A673 (cell line): ENCODE data around the gene NRP2.

Experiments used
- EZH2 ChIP-seq: fragments of 200-600 bp; sonication (generic); IDR thresholded peaks from 2 replicates; pipeline ENCODE4 v1.6.1; 2017; ENCODE audit warnings: borderline replicate concordance, low read depth, mild to moderate bottlenecking, mixed read lengths, antibody characterized with exemption, low read length; ENCODE audit not compliant: poor library complexity, severe bottlenecking
- TF ChIP-seq, protein P1 (sequence below): fragments of 300-800, 200-600 bp; sonication (generic); conservative IDR thresholded peaks from 2 replicates; pipeline ENCODE4 v1.5.1; 2017; ENCODE audit warnings: low read depth, mild to moderate bottlenecking, antibody characterized with exemption, low read length, moderate library complexity, mixed read lengths

DNA sequence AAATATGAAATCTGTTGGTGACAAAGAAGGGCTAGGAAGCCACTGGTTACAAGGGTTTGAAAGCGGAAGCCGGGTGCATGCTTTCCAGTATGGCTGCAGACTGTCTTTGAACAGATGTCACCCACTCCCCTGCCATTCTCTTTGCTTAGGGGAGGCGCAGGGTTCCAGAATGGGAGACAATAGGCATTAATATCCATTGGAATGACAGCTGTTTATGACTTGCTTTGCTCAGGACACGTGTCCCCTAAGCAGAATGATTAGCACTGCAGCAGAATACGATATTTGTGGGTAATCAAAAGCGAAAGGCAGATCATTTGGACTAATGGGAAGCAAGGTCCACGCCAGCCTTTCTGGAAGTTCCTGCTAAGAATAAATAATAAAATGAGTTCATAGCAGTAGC is 25.8 kb upstream of the NRP2 start:
- TF ChIP-seq, protein P1, sequence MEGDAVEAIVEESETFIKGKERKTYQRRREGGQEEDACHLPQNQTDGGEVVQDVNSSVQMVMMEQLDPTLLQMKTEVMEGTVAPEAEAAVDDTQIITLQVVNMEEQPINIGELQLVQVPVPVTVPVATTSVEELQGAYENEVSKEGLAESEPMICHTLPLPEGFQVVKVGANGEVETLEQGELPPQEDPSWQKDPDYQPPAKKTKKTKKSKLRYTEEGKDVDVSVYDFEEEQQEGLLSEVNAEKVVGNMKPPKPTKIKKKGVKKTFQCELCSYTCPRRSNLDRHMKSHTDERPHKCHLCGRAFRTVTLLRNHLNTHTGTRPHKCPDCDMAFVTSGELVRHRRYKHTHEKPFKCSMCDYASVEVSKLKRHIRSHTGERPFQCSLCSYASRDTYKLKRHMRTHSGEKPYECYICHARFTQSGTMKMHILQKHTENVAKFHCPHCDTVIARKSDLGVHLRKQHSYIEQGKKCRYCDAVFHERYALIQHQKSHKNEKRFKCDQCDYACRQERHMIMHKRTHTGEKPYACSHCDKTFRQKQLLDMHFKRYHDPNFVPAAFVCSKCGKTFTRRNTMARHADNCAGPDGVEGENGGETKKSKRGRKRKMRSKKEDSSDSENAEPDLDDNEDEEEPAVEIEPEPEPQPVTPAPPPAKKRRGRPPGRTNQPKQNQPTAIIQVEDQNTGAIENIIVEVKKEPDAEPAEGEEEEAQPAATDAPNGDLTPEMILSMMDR, result no peak
- TF ChIP-seq EZH2, result no peak
